Measurements from ENCODE around the gene ARSD.
"Not testable (repeated sequence)": the region's sequence is repeated elsewhere in the genome, so short reads cannot be mapped to it uniquely, and the experiment has no call there.

ARSD gene

DNA sequence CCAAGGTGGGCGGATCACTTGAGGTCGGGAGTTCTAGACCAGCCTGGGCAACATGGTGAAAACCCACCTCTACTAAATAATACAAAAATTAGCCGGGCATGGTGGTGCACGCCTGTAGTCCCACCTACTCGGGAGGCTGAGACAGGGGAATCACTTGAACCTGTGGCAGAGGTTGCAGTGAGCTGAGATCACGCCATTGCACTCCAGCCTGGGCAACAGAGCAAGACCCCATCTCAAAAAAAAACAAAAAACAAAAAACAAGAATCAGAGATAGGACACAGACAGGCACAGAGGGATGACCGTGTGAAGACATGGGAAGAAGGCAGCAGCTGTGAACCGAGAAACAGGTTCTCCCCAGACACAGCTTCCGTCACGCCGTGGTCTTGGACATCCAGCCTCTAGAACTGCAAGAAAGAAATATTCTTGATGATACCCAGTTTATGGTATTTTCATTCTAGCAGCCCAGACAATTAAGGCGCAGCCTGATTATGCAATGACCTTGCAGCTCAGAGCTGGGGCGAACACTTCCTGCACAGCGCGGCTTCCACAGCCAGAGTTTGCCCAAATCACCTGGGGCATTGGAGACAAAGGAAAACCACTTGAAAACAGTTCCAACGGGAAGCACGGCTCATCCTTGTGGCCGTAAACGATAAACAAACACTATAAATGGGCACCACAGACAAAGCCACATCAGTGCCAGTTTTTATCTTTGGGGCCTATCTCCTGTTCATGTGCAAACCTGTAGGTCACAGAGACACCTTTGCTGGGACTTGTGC, 4.2 kb upstream of the ARSD start:
- no peak for DNase-seq (ENCODE audit: low read depth)

DNA sequence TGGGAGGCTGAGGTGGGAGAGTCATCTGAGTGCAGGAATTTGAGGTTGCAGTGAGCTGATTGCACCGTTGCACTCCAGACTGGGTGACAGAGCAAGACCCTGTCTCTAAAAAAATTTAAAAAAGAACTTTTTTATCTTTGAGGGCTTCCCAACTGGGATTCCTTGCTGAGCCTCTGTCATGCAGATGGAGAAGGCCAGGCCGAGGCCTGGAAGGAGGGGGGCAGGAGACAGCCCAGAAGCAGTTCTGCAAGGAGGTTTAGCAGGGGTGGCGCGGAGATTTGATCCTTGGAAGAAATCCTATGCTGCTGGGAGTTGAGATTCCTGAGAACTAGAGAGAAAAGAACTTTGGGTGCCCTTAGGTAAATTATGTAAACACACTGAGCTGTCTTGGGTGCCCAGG, 2.5 kb upstream of the ARSD start:
- DNase-seq (ENCODE audit: low read depth), result no peak

DNA sequence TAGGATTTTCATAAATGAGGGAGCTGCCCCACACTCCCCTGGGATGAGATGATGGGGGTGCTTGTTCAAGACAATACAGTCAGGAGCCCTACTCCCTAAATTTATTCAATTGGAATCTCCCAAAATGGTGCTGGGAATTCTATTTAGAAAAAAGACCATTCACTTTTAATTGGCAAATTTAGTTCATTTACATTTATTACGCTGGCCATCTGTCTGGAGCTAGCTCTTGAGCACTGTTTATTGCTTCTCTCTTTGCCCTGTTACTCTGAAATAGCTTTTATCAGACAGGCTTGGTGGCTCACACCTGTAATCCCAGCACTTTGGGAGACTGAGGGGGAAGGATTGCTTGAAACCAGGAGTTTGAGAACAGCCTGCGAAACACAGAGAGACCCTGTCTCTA, 2.0 kb upstream of the ARSD start:
- DNase-seq (ENCODE audit: low read depth), result no peak

DNA sequence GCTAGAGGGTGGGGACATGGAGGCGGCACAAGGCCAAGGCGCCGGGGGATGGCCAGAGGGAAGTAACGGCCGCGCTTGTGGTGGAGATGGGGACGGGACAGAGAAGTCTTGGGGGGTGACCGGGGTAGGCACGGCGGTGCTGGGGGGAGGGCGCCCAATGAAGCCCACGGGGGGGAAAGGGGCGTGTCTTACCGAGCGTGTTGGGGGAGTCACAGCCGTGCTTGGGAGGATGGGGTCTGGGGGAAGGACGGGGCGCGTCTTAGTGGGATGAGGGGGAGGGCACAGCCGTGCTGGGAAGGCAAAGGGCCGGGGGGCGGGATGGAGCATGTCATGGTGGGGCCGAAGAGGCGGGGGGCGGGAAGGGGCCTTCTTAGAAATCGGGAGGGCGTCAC, 952 bp downstream of the ARSD start:
- no peak for DNase-seq (ENCODE audit: low read depth)

DNA sequence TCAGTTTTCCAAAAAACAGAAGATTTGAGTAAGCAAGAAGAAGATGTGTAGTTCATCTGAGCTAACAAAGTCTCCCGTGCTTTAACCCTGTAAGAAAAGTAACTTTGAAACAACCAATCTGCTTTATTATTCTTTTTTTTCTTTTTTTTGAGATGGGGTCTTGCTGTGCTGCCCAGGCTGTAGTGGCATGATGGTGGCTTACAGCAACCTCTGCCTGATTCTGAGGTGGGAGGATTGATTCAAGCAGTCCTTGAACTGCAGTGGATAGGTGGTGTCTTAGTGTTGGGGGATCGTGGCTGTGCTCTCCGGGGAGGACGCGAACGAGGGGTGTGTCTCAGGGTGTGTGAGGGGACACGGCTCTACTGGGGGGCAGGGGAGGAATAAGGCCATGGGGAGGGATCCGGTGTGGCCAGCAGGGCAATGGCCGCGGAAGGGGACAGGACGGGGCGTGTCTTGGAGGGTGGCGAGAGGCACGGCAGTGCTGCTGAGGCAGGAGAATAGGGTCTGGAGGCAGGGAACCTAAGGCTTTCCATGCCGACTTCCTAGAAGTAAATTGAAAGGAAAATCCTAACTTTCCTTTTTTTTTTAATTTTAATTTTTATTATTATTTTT, 2.4 kb downstream of the ARSD start:
- no peak for DNase-seq (ENCODE audit: low read depth)

DNA sequence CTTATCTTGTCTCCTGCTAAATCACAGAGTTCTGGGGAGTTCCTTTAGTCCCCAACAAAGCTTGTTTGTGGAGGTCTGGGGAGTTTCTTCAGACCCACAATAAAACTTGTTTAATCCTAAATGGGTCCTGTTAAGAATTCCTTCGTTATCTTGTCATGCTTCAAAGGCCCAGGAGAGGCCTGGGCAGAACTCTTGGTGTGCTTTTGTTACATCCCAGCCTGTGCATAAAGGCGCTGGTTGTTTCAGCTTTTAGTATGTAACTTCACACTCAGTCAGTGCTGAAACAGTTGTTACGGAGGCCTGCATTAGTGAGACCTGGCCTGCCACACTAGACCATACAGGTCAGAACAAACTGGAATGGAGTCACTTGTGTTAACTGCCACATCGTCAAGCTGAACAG, 2.9 kb downstream of the ARSD start:
- DNase-seq (ENCODE audit: low read depth), result not testable (repeated sequence)

DNA sequence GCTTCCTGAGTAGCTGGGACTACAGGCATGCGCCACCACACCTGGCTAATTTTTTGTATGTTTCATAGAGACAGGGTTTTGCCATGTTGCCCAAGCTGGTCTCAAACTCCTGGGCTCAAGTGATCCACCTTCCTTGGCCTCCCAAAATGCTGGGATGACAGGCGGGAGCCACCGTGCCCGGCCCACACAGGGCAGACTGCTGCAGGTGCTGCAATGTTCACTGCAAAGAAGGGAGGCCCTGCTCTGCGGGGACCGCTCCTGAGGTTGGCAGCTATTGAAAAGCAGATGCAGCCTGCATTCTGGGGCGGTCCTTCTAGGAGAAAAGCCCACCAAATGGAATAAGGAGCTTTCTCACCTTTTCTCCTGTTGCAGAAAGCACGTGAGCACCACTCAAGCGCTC, 5.0 kb downstream of the ARSD start:
- DNase-seq (ENCODE audit: low read depth), result no peak

DNA sequence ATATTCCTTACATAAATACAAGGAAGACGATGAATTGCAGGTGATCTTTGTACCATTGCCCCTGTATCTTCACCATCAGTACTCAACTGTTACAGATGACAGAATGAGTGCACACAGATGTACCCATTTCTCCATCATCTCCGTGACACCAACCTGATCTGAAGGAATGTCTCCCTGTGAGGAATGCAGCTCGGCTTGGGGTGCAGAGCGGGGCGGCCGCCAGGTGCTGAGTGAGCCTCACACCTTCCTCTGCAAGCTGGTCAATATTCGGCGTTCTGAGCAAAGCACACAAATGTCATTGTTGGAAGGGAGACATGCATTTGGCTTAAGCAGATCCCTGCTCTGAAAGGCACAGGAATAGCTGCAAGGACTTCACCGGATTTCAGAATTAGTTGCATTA, 7.4 kb downstream of the ARSD start:
- DNase-seq (ENCODE audit: low read depth), result no peak

DNA sequence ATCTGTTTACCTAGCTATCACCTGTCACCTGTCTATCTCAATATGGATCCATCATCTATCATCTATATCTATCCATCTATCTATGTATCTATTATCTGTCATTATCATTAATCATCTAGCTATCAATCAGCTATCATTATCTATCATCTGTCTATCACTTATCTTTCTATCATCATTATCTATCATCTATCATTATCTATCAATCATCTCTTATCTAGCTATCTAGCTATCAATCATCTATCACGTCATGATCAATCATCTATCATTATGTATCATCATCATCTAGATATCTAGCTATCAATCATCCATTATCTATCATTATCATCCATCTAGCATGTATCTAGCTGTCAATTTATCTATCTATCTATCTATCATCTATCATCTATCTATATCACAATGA, 7.9 kb downstream of the ARSD start:
- no peak for DNase-seq (ENCODE audit: low read depth)

DNA sequence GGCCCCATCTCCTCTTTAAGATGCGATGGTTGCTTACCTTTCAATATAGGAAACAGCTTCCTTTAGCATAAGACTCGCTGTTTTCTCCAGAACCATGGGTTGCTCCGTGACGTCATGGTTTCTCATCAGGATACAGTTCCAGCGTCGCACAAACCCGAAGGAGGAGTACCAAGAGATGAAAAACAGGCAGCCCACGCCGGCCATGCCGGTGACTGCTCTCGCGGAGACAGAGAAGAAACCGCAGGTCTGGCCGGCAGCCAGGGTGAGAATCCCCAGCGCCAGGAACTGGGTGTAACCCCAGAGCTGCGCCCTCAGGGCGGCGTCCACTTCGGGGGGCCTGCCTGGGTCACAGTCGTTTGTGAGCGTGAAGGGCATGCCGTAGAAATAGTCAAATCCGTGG, 11.4 kb downstream of the ARSD start:
- no peak for DNase-seq (ENCODE audit: low read depth)

DNA sequence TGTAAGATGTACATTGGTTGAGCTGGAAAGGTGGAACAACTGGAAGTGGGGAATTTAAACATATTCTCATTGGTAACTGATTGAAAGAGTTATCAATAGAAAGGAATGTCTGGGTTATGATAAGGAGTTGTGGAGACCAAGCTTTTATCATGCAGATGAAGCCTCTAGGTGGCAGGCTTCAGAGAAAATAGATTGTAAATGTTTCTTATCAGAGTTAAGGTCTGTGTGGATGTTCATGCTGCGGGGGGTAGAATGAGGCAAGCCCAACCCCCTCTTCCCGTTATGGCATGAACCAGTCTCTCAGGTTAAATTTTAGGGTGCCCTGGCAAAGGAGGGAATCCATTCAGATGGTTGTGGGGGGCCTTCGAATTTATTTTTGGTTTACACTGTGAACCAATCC, 16.0 kb downstream of the ARSD start:
- DNase-seq (ENCODE audit: low read depth), result no peak

DNA sequence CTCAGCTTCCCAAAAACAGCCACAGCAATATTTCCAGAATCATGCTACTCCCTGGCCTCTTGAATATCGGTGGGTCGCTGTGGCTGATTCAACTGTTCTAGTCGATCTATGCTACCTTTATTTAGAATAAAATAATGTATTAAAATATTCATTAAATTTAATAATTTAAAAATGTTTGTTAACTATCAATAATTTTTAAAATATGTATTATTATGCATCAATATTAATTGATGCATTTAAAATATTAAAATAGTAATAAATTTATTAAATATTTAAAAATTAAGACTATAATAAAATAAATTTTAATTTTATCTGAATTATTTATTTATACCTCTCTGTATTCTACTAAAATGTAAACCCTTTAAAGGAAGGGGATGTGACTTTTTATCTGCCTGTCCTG, 19.0 kb downstream of the ARSD start:
- no peak for DNase-seq (ENCODE audit: low read depth)

DNA sequence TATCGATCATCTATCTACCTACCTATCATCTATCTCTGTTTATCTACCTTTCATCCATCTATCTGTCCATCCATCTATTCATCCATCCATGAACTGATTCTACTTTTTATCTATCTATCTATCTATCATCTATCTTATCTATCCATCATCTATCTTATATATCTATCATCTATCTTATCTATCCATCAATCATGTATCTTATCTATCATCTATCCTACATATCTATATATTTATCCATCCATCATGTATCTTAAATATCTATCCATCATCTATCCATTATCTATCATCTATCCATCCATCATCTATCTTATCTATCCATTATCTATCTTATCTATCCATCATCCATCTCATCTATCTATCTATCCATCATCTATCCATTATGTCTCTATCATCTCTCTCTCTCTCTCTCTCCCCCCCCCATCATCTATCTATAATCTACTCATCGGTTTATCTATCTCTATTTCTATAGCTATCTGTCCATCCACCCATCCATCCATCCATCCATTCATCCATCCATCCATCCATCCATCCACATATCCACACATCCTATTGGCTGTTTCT, 20.9 kb downstream of the ARSD start:
- no peak for DNase-seq (ENCODE audit: low read depth)

DNA sequence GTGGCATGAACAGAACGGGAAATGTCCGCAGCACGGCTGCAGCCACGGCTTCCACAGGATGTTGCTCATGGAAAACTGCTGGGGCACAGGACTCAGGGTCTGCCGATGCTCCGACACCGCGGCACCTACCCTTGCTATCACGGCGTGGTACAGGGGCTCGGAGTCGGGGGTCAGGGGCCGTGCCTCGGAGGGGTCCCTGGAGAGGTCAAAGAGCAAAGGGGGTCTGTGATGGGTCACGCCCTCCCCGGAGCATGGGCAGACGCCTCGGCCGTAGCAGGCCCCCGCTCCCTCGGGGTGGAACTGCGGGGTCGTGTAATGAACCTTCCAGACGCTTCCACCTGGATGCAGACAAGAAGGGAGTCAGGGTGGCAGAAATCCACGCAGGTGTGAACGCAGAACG, 21.8 kb downstream of the ARSD start:
- no peak for DNase-seq (ENCODE audit: low read depth)

DNA sequence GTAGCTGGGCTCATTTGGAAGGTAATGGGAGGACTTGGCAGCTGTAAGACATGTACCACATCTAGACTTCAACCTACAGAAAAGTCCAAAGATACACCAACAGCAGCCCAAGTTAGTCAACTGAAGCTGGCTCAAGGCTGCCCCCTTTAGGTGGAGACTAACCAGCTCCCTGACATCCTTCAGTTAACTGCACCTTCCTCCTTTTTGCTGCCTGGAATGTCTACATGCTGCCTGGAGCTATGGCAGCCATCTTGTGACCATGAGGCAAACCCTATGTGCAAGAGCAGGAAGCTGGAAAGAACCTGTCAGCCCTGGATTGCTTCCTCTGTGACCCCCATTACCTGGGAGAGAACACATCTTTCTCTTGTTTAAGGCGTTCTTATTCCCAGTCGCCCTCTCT, 25.8 kb downstream of the ARSD start:
- DNase-seq (ENCODE audit: low read depth), result no peak

DNA sequence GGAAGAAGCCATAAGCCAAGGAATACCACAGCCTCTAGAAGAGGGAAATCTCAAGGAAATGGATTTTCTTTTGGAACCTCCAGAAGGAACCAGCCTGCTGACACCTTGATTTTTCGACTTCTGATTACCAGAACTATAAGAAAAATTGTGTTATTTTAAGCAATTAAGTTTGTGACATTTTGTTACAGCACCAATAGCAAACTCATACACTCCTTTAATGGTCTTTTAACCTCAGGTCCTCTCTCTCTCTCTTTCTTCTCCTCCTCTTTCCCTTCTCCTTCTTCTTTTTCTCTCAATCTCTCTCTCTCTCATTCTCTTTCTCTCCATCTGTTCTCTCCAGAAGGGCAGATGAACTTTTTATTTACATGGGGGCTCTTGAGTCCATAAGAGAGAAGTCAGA, 26.3 kb downstream of the ARSD start:
- no peak for DNase-seq (ENCODE audit: low read depth)

DNA sequence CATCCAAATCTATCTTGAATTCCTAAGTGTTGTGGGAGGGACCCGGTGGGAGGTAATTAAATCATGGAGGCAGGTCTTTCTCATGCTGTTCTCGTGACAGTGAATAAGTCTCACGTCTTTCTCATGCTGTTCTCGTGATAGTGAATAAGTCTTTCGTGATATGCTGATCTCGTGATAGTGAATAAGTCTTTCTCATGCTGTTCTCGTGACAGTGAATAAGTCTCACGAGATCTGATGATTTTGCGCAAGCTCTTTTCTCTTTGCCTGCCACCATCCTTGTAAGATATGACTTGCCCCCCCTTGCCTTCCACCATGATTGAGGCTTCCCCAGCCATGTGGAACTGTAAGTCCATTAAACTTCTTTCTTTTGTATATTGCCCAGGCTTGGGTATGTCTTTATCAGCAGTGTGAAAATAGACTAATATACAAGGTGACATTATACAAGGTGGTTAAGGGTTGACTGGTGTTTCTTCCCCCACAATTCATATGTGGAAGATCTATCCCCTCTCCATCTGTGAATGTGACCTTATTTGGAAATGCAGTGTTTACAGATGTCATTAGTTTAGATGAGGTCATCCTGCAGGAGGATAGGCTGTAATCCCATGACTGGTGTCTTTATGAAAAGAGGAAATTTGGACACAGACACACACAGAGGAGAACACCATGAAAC, 27.6 kb downstream of the ARSD start:
- DNase-seq (ENCODE audit: low read depth), result no peak

DNA sequence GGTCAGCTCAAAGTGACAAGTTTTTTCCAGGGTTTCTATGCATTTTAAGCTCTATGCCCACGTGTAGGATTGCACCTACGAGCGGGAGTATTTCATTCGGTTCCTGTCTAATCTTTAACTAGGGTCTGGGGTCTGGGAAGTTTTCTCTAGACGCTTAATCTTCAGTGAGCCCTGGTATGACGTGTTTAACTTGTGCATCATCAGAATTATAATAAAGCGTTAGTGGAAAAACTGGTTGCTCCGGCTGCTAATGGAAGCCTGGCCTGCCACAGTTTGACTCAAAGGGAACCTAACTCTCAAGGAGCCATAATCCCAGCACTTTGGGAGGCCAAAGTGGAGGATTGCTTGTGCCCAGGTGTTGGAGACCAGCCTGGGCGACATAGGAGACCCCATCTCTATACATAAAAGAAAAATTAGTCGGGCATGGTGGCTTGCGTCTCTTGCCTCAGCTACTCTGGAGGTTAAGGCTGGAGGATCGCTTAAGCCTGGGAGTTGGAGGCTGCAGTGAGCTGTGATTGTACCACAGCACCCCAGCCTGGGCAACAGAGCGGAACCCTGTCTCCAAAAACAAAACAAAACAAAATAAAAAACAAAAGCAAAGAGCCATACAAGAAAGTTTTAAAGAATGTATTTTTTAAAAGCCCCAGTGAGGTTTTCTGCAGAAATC, 30.2 kb downstream of the ARSD start:
- DNase-seq (ENCODE audit: low read depth), result no peak

DNA sequence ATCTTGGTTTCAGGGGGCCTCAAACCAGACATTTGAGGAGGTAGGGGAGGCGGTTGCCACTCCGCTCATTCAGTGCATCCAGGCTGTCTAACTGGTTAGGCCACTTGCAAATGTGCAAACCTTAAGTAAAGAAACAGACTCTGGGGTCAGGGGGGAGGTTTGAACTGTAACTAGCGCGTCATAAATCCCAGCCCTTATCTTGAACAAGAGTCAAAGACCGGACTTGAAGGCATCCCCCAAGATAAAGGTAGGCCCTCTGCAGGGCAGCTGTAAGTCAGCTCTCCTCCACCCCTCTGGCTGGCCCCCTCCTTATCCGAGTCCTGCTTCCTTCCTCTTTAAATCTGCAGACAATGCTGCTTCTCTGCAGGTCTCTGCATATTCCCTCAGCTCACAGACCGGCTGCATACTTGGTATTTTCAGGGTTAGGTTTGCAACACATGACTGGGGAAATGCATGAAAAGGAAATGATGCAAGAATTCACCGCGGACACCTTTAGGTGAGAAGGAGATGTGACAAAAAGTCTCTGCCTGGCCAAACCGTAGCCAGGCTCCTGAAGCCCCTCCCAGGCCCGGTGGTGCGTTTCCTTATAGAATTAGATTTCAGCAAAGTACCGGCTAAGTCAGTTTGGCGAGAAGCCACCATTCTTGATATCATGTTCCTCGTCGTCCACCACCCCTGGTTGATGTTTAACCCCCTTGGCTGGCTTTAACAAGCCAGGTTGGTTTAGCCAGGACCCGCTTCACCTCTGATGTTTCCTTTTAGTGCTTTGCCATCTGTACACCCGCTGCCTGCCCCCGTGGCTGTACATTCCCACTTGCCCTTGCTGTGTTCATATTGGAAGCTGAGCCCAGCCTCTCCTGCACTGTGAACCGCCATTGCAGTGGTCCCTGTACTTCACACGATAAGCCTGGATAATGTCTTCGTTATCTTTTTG, 31.2 kb downstream of the ARSD start:
- DNase-seq (ENCODE audit: low read depth), result not testable (repeated sequence)

DNA sequence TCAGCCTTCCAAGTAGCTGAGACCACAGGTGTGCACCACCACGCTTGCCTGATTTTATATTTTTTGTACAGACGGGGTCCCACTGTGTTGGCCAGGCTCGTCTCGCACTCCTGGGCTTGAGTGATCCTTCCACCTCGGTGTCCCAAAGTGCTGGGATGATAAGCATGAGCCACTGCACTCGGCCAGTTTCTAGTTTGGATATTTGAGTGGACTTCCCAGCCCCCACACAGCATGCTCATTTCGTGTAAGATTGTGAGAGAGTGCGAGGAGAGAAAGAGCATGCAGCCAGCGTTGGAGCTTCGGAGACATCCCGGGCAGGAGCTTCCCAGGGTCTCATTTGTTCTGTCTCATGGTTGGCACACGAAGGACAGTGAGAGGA, 31.8 kb downstream of the ARSD start:
- DNase-seq (ENCODE audit: low read depth), result no peak

DNA sequence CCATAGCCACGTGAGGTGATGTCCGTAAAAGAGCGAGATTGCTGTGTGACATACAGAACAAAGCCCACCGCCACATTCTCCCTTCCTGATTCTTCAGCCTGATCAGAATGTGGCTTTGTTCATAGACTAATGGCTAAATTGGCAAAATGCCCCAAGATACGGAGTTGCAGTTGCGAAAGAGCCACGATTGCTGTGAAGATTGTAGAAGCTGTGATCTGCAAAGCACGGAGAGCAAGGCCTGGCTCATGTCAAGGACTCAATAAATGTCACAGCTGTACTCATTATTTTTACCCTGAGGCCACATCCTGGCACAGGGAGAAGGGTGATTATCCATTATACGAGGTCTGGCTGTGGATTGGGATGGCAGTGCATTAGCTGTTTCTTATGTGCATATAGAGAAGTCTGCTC, 34.2 kb downstream of the ARSD start:
- no peak for DNase-seq (ENCODE audit: low read depth)

DNA sequence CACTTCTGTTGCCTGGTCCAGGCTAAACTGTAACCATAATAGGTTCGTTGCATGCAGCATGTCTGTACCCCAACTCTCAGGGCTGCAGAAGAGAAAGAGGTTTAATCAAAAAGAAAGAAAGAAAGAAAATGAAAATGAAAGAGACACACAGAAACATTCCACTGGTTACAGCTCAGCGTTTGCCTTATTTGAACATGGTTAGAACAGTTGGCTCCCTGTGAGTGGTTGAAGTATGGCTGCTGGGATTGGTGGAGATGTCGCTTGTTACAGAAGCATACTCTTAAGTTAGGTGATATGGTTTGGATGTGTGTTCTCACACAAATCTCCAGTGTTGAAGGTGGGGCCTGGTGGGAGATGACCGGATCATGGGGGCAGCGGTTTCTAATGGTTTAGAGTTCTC, 36.3 kb downstream of the ARSD start:
- DNase-seq (ENCODE audit: low read depth), result no peak

Measured in stimulated activated CD8-positive, alpha-beta memory T cell treated with anti-CD3 and anti-CD28 coated beads, Interleukin-15, amount 100 ng/mL, for 24 hours (primary cell).